Limb (tissue), 2 donors: ENCODE results near the gene P3H2.
A peak's percentile ranks its signal among the peaks of the same experiment; 100 is the strongest.
"Not testable (repeated sequence)": the region's sequence is repeated elsewhere in the genome, so short reads cannot be mapped to it uniquely, and the experiment has no call there.

Source experiments
- DNase-seq, 2 donors: peaks; one replicate each; pipeline ENCODE4 v3.0.0-alpha.2; 2016; ENCODE audit errors: extremely low spot score in 2 of 2

P3H2 gene, protein sequence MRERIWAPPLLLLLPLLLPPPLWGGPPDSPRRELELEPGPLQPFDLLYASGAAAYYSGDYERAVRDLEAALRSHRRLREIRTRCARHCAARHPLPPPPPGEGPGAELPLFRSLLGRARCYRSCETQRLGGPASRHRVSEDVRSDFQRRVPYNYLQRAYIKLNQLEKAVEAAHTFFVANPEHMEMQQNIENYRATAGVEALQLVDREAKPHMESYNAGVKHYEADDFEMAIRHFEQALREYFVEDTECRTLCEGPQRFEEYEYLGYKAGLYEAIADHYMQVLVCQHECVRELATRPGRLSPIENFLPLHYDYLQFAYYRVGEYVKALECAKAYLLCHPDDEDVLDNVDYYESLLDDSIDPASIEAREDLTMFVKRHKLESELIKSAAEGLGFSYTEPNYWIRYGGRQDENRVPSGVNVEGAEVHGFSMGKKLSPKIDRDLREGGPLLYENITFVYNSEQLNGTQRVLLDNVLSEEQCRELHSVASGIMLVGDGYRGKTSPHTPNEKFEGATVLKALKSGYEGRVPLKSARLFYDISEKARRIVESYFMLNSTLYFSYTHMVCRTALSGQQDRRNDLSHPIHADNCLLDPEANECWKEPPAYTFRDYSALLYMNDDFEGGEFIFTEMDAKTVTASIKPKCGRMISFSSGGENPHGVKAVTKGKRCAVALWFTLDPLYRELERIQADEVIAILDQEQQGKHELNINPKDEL

DNA sequence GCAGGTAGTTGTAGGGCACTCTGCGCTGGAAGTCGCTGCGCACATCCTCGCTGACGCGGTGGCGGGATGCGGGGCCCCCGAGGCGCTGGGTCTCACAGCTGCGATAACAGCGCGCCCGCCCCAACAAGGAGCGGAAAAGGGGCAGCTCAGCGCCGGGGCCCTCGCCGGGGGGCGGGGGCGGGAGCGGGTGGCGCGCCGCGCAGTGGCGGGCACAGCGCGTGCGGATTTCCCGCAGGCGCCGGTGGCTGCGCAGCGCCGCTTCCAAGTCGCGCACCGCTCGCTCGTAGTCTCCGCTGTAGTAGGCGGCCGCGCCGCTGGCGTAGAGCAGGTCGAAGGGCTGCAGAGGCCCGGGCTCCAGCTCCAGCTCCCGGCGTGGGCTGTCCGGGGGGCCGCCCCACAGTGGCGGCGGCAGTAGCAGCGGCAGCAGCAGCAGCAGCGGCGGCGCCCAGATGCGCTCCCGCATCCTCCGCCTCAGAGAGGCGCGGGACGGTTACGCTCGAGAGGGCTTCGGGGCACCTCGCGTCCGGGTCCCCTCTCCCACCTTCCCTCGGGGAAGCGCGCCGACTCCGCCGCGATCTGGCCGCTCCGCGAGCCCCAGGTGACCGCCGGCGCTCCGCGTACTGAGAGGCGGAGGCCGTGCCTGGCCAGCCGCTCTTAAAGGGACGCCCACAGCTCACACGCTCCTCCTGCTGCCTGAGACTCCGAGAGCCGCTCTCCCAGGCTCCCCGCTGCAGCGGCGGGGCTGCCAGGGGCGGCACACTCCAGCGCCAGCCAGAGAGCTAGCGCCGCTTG is at the start of gene P3H2:
P3H2 (minus strand) TSS at position 629 of the 792 bp plus-strand sequence; CDS start at position 463, 166 bp downstream.
- DNase-seq: peak; percentile 90 to 95

DNA sequence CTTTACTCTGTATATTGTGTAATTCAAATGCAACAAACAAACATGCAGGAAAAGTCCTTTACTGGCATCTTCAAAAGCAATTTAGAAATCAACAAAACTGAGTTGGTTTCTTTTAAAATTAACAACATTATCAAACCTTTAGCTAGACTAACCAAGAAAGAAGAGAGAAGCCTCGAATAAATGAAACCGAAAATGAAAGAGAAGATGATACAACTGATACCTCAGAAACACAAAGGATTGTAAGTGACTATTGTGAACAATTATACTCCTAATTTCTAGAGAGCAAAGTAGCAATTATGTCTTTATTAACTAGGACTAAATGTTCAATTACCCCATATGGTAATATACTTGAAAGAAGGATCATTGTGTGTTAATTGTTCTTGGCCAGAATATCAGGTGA is 49.2 kb upstream of the P3H2 start:
- DNase-seq: no peak

DNA sequence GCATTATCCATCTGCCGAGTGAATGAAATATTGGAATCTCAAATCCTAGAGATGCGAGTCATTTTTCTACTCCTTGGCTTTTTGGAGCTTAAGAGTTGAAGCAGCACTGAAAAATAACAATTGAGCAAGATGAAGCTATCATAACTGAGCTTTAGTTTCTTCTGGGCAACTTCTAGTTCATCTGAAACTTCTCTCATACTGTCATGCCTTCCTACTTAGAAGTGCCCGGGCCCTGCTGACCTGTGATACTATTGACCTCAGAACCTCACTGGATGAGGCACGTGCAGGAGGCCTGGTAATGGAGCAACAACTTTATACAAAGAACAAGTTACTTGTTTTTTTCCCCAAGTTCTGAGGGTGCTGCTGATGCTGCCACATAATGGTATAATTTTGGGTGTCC is 48.5 kb upstream of the P3H2 start:
- no peak for DNase-seq

DNA sequence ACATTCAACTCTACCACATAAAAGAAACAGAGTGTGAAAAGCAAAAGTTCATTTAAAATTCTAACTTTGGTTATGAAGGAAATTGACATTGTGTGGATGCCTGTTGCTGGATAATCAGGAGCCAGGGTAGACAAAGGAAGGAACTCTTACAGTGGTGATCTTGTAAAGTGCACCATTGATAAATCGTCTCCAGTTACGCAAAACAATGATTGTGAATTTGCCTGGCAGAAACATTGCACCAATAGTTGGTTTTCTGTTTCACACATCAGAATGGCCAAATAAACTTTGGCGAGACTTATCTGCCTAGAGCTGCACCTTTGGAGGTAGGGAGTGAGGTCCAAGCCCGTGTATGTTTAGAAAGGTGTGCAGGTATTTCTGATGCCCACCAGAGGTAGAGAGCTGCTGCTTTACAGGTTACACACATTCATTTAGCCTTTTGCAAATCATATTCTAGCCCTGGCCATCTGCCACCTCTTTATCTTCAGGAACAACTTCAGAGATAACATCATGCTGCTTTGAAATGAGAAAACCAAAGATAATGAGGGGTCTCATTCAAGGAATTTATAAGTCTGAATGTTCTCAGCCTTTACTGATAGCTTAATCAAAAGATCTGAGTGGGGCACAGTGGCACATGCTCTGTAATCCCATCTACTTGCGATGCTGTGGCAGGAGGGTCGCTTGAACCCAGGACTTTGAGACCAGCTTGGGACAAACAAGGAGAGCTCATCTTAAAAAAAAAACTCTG is 47.4 kb upstream of the P3H2 start:
- DNase-seq: no peak

DNA sequence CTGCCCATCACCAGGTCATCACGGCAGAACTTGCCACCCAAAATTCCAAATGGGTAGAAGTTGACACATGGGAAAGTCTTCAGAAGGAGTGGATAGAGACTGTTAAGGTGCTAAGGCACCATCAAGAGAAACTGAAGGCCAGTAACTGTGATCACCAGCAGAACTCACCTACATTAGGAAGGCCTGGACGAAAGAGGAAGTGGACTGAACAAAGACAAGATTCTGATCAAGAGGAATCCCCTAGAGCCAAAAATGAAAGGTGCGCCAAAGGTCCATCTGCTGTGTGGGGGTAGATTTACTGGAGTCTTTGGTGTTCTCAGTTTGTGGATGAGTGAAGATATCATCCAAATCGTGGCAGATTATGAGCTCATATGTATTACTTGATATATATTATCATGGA is 46.3 kb upstream of the P3H2 start:
- DNase-seq: no peak

DNA sequence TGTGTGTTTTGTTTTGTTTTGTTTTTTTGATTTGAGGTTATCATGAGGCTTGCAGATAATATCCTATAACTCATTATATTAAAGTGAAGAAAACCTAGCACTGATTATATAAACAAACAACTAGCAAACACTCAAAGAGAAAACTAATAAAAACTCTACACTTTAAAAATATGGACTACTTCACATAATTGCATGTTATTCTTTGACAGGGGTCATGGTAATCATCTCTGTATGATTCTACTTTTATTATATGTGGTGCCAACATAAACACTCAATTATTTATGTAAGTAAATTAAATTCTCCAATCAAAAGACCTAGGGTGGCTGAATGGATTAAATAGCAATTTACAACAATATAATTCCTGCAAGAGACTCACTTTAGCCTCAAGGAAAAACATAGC is 44.6 kb upstream of the P3H2 start:
- DNase-seq: no peak

DNA sequence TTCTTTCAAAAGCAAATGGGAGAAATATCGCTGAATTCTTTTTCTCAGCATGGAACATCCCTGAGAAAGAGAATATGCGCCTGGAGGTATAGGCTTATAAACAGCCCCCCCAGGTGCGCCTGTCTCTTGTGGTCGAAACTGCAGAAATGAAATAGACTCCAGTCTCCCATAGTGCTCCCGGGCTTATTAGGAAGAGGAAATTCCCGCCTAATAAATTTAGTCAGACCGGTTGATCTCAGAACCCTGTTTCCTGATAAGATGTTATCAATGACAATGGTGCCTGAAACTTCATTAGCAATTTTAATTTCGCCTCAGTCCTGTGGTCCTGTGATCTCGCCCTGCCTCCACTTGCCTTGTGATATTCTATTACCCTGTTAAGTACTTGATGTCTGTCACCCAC is 41.3 kb upstream of the P3H2 start:
- DNase-seq: not testable (repeated sequence)

DNA sequence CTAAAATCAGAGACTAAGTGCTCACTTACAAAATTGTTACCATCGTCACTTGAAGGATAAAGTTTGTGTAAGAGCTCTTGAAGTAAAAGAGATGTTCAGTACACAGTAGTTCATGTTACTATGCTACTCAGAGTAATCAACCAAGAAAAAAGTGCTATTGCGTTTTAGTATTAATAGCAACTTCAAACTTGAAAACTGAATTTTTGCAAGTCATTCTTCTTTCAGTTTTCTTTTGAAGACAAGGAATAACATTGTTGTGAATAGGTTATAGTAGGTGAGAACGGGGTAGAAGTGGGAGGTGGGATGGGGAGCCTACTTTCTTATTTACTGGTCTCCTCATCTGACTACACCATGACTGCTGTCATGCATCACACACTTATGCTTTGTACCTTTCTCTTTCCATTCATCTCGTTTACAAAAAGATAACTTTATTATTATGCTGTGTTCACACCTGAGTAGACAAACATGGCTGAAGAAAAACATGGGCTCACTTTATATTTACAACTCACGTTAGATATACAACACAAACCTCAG is 39.3 kb upstream of the P3H2 start:
- no peak for DNase-seq

DNA sequence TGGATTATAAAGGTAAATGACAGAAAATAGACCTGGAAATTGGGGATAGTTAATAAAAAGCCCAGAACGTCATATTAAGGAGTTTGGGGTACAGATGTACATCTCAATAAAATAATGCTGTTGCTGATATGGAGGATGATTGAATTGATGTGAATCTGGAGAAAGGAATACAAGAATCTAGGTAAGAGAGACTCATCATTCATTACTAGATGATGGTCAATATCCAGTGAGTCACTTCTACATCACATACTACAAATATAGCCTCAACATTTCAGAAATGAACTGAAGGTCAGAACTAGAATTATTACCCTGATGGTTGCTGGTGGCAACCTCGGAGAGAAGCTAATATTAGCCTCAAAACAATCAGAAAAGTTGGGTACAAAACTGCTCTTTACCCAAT is 37.6 kb upstream of the P3H2 start:
- DNase-seq: no peak

DNA sequence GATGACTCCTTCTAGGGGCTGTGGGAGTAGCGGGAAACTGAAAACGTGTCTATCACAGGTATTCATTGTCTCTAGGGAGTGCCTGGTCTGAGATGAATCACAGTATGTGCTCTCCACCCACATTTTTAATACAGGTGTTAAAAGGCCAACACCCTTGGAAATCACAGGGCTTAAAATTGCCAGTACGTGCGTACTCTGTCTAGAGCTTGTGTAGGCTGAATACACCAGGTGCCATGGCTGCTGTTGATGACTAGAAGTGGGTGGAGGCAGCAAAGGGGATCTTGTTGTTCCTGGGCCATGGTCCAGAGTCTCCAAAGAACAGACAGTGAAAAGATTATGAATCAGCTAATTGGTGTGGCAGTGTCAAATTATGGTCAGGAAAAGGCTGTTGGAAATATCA is 35.1 kb upstream of the P3H2 start:
- DNase-seq: no peak

DNA sequence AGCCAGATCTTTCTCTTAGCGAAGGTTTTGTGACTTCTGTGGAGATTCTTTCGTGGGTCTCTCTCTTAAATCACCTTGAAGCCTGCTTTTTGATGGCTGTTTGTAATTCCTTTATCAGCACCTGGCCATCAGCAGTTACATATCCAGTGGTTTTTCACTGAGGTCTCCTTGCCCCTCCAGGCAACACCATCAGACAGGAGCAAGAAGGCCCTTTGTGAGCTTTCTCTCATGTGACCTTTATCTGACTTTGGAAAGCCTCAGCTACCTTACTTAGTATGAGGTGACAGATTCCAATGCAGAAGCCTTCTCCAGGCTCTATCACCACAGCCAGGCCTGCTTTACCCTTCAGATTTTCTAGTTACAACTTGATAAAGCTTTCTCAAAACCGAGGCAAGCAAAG is 30.0 kb upstream of the P3H2 start:
- DNase-seq: no peak

DNA sequence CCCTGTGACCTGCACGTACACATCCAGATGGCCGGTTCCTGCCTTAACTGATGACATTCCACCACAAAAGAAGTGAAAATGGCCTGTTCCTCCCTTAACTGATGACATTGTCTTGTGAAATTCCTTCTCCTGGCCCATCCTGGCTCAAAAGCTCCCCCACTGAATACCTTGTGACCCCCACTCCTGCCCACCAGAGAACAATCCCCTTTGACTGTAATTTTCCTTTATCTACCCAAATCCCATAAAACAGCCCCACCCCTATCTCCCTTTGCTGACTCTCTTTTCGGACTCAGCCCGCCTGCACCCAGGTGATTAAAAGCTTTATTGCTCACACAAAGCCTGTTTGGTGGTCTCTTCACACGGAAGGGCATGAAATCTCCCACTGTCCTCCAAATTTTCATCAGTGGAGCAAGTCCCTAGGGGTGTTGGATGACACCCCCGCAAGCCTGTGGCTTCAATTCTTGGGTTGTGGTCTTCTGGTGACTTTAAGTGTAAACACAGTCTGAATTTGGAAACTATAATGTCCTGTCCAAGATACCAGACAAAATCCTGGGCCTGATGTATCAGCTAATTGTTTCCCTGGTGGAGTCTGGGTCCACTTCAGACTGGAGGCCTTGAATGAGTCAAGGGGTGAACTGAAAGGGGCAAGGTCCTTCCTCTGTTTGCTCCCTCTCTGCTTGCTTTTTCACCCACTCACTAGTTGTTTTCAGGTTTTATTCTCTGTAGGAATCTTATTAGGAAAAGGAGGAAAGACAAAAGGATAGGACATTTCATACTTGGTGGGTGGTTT is 29.3 kb upstream of the P3H2 start:
- DNase-seq: not testable (repeated sequence)

DNA sequence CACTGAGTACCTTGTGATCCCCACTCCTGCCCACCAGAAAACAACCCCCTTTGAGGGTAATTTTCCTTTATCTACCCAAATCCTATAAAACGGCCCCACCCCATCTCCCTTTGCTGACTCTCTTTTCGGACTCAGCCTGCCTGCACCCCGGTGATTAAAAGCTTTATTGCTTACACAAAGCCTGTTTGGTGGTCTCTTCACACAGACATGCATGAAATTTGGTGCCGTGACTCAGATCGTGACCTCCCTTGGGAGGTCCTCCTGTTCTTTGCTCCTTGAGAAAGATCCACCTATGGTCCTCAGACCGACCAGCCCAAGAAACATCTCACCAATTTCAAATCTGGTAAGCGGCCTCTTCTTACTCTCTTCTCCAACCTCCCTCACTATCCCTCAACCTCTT is 24.1 kb upstream of the P3H2 start:
- not testable (repeated sequence) for DNase-seq

DNA sequence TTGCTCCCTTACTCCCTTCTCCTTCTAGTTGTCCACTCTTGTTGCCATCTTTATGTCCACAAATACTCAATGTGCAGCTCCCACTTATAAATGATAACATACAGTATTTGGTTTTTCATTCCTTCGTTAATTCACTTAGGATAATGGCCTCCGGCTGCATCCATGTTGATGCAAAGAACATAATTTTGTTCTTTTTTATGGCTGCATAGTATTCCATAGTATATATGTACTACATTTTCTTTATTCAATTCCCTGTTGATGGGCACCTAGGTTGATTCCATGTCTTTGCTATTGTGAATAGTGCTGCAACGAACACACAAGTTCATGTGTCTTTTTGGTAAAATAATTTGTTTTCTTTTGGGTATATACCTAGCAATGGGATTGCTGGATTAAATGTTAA is 21.3 kb upstream of the P3H2 start:
- no peak for DNase-seq

DNA sequence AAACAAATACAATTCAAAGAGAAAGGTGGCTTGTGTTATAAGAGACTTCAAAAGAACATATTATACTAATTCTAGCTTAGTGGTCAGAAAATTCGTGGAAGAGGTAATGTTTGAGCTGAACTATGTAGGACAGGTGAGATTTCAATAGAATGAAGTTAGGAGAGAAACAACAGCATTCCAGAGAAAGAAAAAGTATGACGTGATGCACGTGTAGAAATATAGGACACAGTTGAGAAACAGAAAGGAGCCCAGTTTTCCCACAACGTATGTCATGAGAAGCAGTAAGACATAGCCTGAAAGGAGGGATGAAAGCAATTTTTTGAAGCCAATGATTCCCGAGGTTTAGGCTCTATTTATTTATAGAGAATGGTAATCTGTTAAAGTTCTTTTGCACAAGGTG is 18.7 kb upstream of the P3H2 start:
- no peak for DNase-seq

DNA sequence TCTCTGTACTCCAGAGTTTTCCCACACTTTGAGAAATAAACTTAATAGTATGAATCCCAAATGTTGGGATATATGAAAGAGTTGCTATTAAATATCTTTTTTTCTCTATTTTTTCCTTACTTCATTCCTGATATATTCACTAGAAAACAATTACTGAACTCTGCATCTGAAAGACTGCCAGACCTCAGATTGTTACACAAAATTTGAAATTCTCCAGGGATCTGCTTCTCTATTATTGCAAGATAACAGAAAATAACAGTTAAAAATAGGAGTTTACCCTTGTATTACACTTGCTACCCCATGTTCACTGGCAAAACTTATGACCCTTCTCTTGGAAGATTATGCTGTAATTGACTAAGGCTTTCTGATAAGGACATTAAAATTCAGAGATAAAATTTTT is 11.7 kb upstream of the P3H2 start:
- DNase-seq: no peak

DNA sequence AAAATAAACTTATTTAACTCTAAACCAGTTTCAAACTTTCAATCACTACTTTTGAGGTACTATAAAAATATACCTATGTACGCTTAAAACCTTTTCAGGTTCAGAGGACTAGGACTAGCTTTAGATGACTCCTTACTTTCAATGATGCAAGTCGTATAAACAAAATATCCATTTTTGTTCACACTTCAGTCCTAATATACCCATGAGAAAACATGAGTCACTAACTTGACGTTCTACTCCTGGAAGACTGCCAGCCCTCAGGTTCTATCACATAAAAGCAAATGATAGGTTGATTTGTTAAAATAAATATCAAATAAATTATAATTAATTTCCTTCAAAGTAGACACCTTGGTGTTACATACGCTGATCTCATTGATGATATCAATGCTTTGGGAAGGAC is 10.6 kb upstream of the P3H2 start:
- DNase-seq: no peak

DNA sequence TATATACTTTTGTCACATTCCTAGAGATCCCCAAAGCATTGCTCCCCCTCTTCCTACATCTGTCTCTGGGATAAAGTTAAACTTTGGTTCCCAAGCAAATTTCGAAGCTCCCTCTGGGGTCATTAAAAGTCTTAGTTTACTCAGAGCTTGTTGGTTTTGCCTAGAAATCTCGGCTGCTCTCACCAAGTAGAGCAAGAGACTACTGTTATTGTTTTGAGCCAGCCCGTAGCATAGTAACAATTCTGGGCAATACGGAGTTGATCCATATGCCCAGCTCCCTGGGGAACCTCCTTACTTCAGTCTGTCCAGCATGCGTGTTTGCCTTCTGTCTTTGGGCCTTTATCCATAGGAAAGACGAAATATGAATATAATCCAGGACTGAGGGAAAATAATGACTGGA is 10.0 kb upstream of the P3H2 start:
- DNase-seq: peak in 1 of 2 donors; percentile 75

DNA sequence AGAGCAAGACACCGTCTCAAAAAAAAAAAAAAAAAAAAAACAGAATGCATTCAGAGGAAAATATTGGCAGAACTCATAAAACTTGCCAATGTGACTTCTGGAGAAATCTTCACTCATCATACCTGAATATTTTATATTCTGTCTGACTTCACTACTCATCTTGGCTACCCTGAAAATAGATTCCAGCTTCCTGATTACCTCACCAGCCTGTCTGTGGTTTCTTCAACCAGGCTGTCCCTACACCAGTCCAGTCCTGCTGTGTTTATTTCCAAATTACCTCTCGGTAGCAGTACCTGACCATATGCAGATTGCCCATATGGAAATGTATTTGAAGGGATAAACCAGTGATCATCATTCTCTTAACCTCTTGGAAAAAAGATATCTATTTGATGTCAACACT is 9.3 kb upstream of the P3H2 start:
- no peak for DNase-seq

DNA sequence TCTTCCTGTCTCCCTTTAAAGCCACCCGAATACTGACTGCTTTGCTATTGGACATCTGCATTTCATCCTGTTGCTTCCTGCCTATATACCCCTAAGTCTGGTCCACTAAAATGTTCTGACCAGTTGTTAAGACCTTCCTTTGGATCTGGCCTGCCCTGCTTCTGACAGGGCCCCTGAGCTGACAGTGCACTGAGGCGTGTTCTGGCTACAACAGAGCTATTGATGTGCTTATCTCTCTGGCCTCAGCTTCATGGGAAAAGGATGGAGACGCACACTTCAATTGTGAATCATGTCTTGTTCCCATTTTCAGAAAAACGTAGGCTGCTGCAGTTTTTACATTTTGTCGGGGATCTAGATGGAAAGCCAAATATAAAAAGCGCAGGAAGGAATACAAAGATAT is 7.1 kb upstream of the P3H2 start:
- DNase-seq: no peak
